T47D (cell line): ENCODE measurements around the gene MED13.
"Not testable (repeated sequence)": the region's sequence is repeated elsewhere in the genome, so short reads cannot be mapped to it uniquely, and the experiment has no call there.

Source experiments
- DNase-seq, 2 experiments: peaks; one replicate each; pipeline versions ENCODE4 v3.0.0 to v3.0.0-alpha.2; 2011 to 2012; ENCODE audit warnings: low read depth in 1 of 2, low spot score in 1 of 2
- JUND ChIP-seq: IDR thresholded peaks from 2 replicates; pipeline ENCODE4 v1.6.1; 2012; ENCODE audit warnings: low read depth
- in situ Hi-C: cut with HindIII; loops from 2 replicates; pipeline ENCODE4 v1.10.0; 2016; ENCODE audit warnings: low sequenced_read_pairs, low pct_unique_long_range_greater_than_20kb

The MED13 gene

GRCh38 chr17:61966191-61966590, 98.9 kb downstream of the MED13 start:
- in situ Hi-C loops, result no loop called here
- TF ChIP-seq JUND, result no peak
- no peak for DNase-seq

DNA sequence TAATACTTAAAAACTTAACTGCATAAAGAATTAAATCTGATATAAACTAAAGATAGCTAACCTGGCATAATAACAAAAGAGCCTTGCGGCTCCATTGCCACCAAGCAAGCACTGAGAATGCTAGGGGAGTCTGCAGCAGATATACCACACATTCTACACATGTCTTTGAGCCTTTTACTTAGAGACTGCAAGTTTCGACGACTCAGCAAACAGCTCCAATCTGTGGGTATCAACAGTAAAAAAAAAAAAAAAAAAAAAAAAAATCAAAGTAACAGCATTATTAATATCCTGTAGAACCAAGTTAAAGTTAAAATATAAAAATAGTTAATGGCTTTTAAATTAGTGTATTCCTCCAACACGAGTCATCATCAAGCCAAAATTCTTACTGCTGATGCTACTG, 109.5 kb downstream of the MED13 start:
- in situ Hi-C loops, result no loop called here
- TF ChIP-seq JUND, result no peak
- no peak for DNase-seq

GRCh38 chr17:61947367-61948078, 117.6 kb downstream of the MED13 start:
- peak in 1 of 2 experiments; percentile 11 for DNase-seq
- in situ Hi-C loops, result no loop called here
- TF ChIP-seq JUND, result no peak

DNA sequence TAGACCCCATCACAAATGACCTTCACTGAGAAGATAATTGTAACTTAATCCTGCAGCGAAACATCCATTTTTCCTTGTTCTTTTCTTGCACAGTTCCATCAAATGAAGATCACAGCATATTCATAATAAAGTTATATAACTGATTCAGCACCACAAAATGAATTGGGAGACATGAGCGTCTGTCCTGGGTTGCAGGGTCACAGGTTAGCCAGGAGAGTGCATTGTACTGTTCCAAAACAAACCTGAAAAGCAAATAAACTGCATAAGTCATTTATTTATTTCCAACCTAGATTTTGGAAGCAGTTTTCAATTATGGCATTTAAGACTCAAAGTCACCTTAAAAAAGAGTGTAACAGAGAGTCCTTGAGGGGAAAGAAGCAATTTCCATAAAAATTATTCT, 118.7 kb downstream of the MED13 start:
- no peak for TF ChIP-seq JUND
- peak in 1 of 2 experiments; percentile 18 for DNase-seq
- in situ Hi-C loops, result no loop called here

DNA sequence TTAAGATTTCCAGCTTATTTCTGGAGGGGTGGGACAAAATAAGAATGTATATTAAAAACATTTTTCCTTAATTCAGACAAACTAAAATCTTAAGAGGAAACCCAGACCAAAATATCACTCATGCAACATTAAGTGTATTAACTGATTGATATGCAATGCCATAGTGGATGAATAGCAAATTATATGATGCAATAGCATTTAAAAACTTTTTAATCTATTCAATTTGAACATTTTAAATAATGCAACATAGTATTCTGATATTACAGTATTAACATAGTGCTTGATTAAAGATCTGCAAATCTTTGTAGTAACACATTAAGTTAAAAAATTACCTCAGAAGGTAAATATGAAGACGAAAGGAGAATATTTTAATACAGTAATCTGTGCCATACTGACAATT, 122.0 kb downstream of the MED13 start:
- no peak for TF ChIP-seq JUND
- in situ Hi-C loops, result no loop called here
- no peak for DNase-seq

- TF ChIP-seq JUND, result no peak
- no peak for DNase-seq
- in situ Hi-C loops, result no loop called here
Observed at GRCh38 chr17:61942085-61942484, 123.0 kb downstream of the MED13 start.

DNA sequence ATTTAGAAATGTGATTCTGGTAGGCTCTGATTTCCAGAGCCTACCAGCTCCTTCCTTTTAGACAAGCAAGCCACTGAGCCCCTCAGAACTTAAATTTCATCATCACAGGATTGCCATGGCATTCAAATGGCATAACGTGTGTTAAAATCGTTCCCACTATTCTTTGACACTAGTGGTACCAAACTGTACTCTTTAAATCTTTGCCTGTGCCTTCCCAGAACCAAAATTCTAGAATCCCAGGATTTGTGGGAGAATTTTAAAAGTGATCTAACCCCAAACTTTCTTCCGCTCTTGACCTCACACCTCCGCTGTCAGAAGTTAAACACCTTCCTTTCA, 137.0 kb downstream of the MED13 start:
- TF ChIP-seq JUND, result no peak
- in situ Hi-C loops, result no loop called here
- DNase-seq, result no peak

- DNase-seq, result peak; percentile 85 to 98
- in situ Hi-C loops, result no loop called here
- TF ChIP-seq JUND, result no peak
Observed at GRCh38 chr17:61927208-61928100, 137.6 kb downstream of the MED13 start, which contains the start of gene INTS2. Gene INTS2, minus strand, starts transcription at chr17:61927982. Its CDS starts 1,338 bp downstream, at chr17:61926644.

- in situ Hi-C loops, result no loop called here
- no peak for DNase-seq
Observed at GRCh38 chr17:61926826-61927207, 138.3 kb downstream of the MED13 start.

GRCh38 chr17:61915162-61915561, 149.9 kb downstream of the MED13 start:
- in situ Hi-C loops, DNase-seq: not testable (repeated sequence)

More at GRCh38 chr17:61926826-61927207, 138.3 kb downstream of the MED13 start:
- TF ChIP-seq JUND, result no peak

- in situ Hi-C loops, result no loop called here
- DNase-seq, result no peak
- no peak for TF ChIP-seq JUND
Observed at GRCh38 chr17:61908292-61909037, 156.6 kb downstream of the MED13 start.

GRCh38 chr17:61907361-61907760, 157.7 kb downstream of the MED13 start:
- in situ Hi-C loops, result no loop called here
- no peak for DNase-seq
- TF ChIP-seq JUND, result no peak

DNA sequence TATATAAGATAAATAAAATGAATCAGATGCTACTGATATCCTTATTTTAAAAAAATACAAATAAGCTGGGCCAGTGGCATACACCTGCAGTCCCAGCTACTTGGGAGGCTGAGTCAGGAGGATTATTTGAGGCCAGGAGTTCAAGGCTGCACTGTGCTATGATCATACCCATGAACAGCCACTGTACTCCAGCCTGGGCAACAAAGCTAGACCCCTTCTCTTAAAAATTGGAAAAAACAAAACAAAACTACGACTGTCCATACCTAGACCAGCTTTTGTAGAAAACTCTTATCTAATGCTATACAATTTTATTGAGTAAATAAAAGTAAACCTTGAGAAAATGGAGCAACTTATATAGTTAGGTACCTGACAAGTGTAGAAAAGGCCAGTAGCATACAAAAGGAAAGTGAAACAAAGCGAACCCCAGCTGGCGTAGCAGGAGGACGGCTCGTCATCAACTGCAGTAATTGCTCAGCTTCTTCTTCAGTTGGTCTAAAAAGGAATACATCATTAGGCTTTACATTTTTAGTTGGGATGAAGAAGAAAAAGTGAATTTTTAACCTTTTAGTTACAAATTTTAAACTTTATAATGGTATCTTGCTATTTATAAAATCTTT, 160.9 kb downstream of the MED13 start:
- no peak for DNase-seq
- in situ Hi-C loops, result no loop called here

More for the DNA sequence above, 160.9 kb downstream of the MED13 start:
- TF ChIP-seq JUND, result no peak
